ENCODE data around the gene RALBP1.

GRCh38 chr18:9433671-9434121 lies 41.6 kb upstream of the RALBP1 start:
- no peak for TF ChIP-seq CTCF (IDR thresholded peaks at IDR 0.05 in 2 of 3, conservative IDR thresholded peaks at IDR 0.05 in 1 of 3; ENCODE audit: insufficient read depth in 2 of 3, low read depth in 1 of 3, low read length in 3 of 3)
- no peak for TF ChIP-seq BRD4 (IDR thresholded peaks at IDR 0.05)
- no peak for TF ChIP-seq SIX5 (IDR thresholded peaks at IDR 0.05; ENCODE audit: borderline replicate concordance in 1 of 2, insufficient read depth in 1 of 2, low read depth in 1 of 2, low read length in 2 of 2)
- TF ChIP-seq RAD21 (CRISPR knock-in tag; conservative IDR thresholded peaks at IDR 0.05 in 1 of 2, IDR thresholded peaks at IDR 0.05 in 1 of 2): no peak
- TF ChIP-seq HMG20B (CRISPR knock-in tag; IDR thresholded peaks at IDR 0.05): no peak
- TF ChIP-seq USF2 (CRISPR knock-in tag; IDR thresholded peaks at IDR 0.05): no peak
- TF ChIP-seq SMARCC2 (IDR thresholded peaks at IDR 0.05; ENCODE audit: low read depth): no peak
- TF ChIP-seq GTF2B (IDR thresholded peaks at IDR 0.05; ENCODE audit: extremely low read depth, insufficient read length): no peak
- no peak for TF ChIP-seq RHOXF2B (CRISPR knock-in tag; conservative IDR thresholded peaks at IDR 0.05)
- TF ChIP-seq MAX (CRISPR knock-in tag; IDR thresholded peaks at IDR 0.05): no peak
- no peak for TF ChIP-seq CGGBP1 (CRISPR knock-in tag; IDR thresholded peaks at IDR 0.05)
- no peak for TF ChIP-seq NR1H2 (CRISPR knock-in tag; IDR thresholded peaks at IDR 0.05)

Measured in K562 (cell line).